Nephron (organoid): Measurements from ENCODE around the gene BNIP2.
A peak's percentile ranks its signal among the peaks of the same experiment; 100 is the strongest.

ENCODE experiments used
- H3K27ac Mint-ChIP-seq, 3 experiments: 2 replicates each; pipeline ENCODE4 v1.8.0; 2020; ENCODE audit warnings: mixed read lengths in 3 of 3, mild to moderate bottlenecking in 2 of 3, moderate library complexity in 1 of 3
- H3K27me3 Mint-ChIP-seq: 2 replicates; pipeline ENCODE4 v1.8.0; 2021; ENCODE audit warnings: low read depth, mild to moderate bottlenecking, moderate library complexity, mixed read lengths
- H3K36me3 Mint-ChIP-seq: 2 replicates; pipeline ENCODE4 v1.8.0; 2020; ENCODE audit warnings: low read depth, mixed read lengths
- H3K4me1 Mint-ChIP-seq: 2 replicates; pipeline ENCODE4 v1.8.0; 2020; ENCODE audit warnings: mixed read lengths
- H3K4me3 Mint-ChIP-seq, 3 experiments: 2 replicates each; pipeline ENCODE4 v1.8.0; 2020; ENCODE audit warnings: mild to moderate bottlenecking in 3 of 3, mixed read lengths in 3 of 3, moderate library complexity in 2 of 3
- H3K9me3 Mint-ChIP-seq: 2 replicates; pipeline ENCODE4 v1.8.0; 2020; ENCODE audit warnings: mixed read lengths
- CTCF ChIP-seq, 3 experiments: fragments of 200-600 bp; sonication (generic); IDR thresholded peaks; one replicate each; pipeline ENCODE4 v1.5.0; 2021; ENCODE audit warnings: antibody characterized with exemption in 3 of 3; ENCODE audit not compliant: unreplicated experiment in 3 of 3

Gene BNIP2

GRCh38 chr15:59694779-59695178 lies 5.7 kb upstream of the BNIP2 start:
- Mint-ChIP-seq H3K27ac (no peak overlapping the region), H3K4me1 (peaks cover 3% of the 10 kb centered on the region), H3K9me3 (no peaks in the 10 kb centered on the region), H3K36me3 (no peaks in the 10 kb centered on the region), H3K27me3 (peaks cover 3% of the 10 kb centered on the region), H3K4me3 (no peak overlapping the region)
- TF ChIP-seq CTCF (IDR thresholded peaks at IDR 0.05; ENCODE audit: unreplicated experiment in 3 of 3): no peak

GRCh38 chr15:59691194-59691805 lies 2.2 kb upstream of the BNIP2 start:
- Mint-ChIP-seq H3K9me3 (no peaks in the 10 kb centered on the region), H3K4me1 (peaks cover 15% of the 10 kb centered on the region), H3K27ac (peak overlapping the region; percentile 10 to 72 (median 46)), H3K27me3 (peaks cover 1% of the 10 kb centered on the region), H3K36me3 (peaks cover 5% of the 10 kb centered on the region), H3K4me3 (peak overlapping the region; percentile 62 to 75 (median 75))
- TF ChIP-seq CTCF (IDR thresholded peaks at IDR 0.05; ENCODE audit: unreplicated experiment in 3 of 3): peak; percentile 50 to 74 (median 50)

- no peak for TF ChIP-seq CTCF (IDR thresholded peaks at IDR 0.05; ENCODE audit: unreplicated experiment in 3 of 3)
Measured at GRCh38 chr15:59689626-59690236, 611 bp upstream of the BNIP2 start.

GRCh38 chr15:59688423-59688781 lies 718 bp downstream of the BNIP2 start:
- Mint-ChIP-seq H3K4me1 (peaks cover 24% of the 10 kb centered on the region), H3K4me3 (peak overlapping the region; percentile 97 to 100 (median 99)), H3K27me3 (no peaks in the 10 kb centered on the region), H3K36me3 (peaks cover 21% of the 10 kb centered on the region), H3K27ac (peak overlapping the region; percentile 98 to 99 (median 98)), H3K9me3 (no peaks in the 10 kb centered on the region)
- TF ChIP-seq CTCF (IDR thresholded peaks at IDR 0.05; ENCODE audit: unreplicated experiment in 3 of 3): no peak

More at GRCh38 chr15:59689626-59690236, 611 bp upstream of the BNIP2 start:
- Mint-ChIP-seq H3K36me3 (peaks cover 14% of the 10 kb centered on the region), H3K4me3 (peak overlapping the region; percentile 97 to 100 (median 99)), H3K9me3 (no peaks in the 10 kb centered on the region), H3K4me1 (peaks cover 24% of the 10 kb centered on the region), H3K27me3 (no peaks in the 10 kb centered on the region), H3K27ac (peak overlapping the region; percentile 75 to 99 (median 98))

GRCh38 chr15:59687836-59688235 lies 1.3 kb downstream of the BNIP2 start:
- Mint-ChIP-seq H3K4me1 (peaks cover 24% of the 10 kb centered on the region), H3K36me3 (peaks cover 26% of the 10 kb centered on the region), H3K4me3 (peak overlapping the region; percentile 97 to 100 (median 99)), H3K27ac (peak overlapping the region; percentile 98 to 99 (median 98)), H3K27me3 (no peaks in the 10 kb centered on the region), H3K9me3 (no peaks in the 10 kb centered on the region)
- TF ChIP-seq CTCF (IDR thresholded peaks at IDR 0.05; ENCODE audit: unreplicated experiment in 3 of 3): no peak

- no peaks in the 10 kb centered on the region for H3K27me3 Mint-ChIP-seq
- H3K9me3 Mint-ChIP-seq: no peaks in the 10 kb centered on the region
- H3K27ac Mint-ChIP-seq: no peak overlapping the region
- H3K36me3 Mint-ChIP-seq: peaks cover 37% of the 10 kb centered on the region
- no peak for TF ChIP-seq CTCF (IDR thresholded peaks at IDR 0.05; ENCODE audit: unreplicated experiment in 3 of 3)
- H3K4me3 Mint-ChIP-seq: peak overlapping the region; percentile 55 to 80 (median 66)
- H3K4me1 Mint-ChIP-seq: peaks cover 24% of the 10 kb centered on the region
Measured at GRCh38 chr15:59686389-59686788, 2.7 kb downstream of the BNIP2 start.
